NCI-H748 treated with DMSO at 0.1 percent for 48 hours (cell line): ENCODE measurements around the gene PPY.
"Not testable (repeated sequence)": the region's sequence is repeated elsewhere in the genome, so short reads cannot be mapped to it uniquely, and the experiment has no call there.

ENCODE experiments used
- DNase-seq: peaks from one replicate; lab custom pipeline; 2025; lab: John Stamatoyannopoulos, UW

Gene PPY

GRCh38 chr17:43905400-43905984 lies 36.8 kb downstream of the PPY start:
- DNase-seq = no peak

DNA sequence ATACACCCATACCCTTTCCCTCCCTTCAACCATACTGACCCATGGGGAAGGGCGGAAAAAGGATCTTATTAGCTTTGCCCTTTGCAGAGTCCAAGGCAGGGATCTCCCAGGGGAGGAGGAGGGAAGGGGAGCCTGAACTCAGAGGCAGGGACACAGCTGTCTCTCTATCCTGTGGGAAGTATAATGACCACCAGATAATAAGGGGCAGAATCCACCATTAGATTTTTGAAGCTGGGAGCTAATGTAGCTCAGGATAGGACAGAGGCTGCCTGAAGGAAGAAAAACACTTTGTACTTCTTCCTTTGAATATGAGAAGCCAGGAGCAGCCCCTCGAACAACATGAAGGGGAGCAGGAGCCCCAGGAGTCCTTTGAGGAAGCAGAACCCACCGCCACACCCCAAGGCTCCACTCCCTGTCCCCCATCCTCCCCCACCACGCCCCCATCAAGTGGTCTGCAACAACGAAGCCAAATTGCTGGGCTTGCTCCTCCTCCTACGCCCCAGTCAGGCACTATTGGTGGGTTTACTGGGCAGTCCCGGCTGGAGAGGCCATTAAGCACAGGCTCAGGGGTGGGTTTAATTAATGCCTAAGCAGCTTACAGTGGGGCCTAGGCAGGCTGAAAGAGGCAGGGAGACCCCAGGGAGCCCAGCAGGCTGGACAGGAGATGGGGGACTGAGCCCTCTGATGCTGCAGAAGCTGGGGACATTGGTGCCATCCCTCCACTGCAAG lies 40.3 kb downstream of the PPY start:
- DNase-seq = no peak

- DNase-seq = no peak
Observed at GRCh38 chr17:43900858-43901754, 41.2 kb downstream of the PPY start.

DNA sequence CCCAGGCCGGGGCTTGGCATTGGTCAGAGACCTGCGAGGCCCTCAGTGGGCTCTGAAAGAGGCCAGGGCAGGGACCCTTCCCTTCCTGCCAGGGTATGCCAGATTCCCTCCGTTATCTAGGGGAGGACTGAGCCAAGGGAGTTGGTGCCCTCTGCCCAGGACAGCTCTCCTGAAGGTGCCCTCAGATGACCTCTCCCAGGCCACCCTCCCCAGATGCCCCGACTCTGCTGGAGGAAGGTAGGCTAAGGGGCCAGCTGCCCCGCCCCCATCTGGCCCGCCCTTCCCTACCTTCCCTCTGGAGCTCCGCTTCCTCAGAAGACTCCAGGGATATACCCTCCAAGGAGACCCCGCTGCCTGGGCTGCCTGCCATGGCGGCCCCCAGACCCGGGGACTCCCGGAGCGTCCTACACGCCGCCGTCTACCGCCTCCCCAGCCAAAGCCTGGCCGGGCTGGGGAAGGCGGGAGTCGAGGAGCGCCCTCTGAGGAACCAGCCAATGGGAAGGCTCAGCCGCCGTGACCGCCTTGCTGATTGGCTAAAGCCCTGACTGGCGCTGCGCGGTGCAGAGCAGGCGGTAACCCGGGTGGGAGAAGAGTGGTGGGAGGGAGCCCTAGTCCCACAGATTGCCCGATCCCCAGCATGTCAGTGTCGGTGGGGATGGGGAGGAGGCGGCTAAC lies 42.0 kb downstream of the PPY start:
- DNase-seq = peak; percentile 65

GRCh38 chr17:43898446-43898845 lies 43.8 kb downstream of the PPY start:
- DNase-seq = no peak

DNA sequence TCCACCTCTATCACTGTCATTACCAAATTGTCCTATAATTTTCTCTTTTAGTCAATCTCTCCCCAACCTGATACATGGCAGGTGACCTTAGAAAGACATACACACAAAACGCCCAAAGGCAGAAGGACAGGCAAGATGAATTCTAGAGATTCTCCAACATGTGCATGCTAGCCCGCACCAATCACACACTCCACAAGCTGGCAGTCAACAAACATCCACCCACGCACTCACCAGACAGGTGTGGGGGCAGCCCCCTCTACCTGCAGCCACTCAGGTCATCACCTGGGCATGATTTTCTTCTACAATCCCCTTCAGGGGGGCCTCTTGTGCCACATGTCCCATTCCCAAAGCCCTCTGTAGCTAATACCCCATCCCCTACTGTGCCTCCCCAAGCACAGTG lies 44.4 kb downstream of the PPY start:
- DNase-seq = no peak

GRCh38 chr17:43894494-43894893 lies 47.8 kb downstream of the PPY start:
- not testable (repeated sequence) for DNase-seq

DNA sequence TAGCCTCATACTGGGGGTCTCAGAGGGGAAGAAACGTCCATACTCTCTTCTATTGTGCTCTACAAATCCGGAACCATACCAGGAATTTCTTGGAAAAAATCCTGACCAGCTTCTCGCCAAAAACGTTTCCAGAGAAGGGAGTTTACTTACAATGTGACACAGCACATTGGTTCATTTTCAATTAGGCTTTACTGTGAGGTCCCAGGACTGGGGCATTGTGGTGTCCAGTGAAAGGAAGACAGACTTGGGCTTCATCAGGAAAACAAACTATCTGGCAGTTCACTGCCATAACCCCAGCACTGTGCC lies 49.7 kb downstream of the PPY start:
- no peak for DNase-seq

- no peak for DNase-seq
Observed at GRCh38 chr17:43891851-43892646, 50.2 kb downstream of the PPY start.
